ENCODE results near the gene AQP12B.

AQP12B gene

GRCh38 chr2:240648650-240649275, 33.9 kb downstream of the AQP12B start:
- Histone ChIP-seq H3K9ac (ENCODE audit: low read depth, low read length) (no peak overlapping the region), H3K27me3 (ENCODE audit: insufficient read depth, low read length, poor library complexity) (peaks cover 17% of the 10 kb centered on the region), H2AFZ (ENCODE audit: low read depth, low read length) (no peak overlapping the region), H3K27ac (ENCODE audit: low read length) (no peak overlapping the region), H3K4me1 (ENCODE audit: insufficient read depth, low read length) (no peaks in the 10 kb centered on the region), H4K20me1 (ENCODE audit: insufficient read depth, low read length) (peaks cover 9% of the 10 kb centered on the region; the same call in 1 of the 2 replicates), H3K36me3 (ENCODE audit: insufficient read depth, low read length) (no peaks in the 10 kb centered on the region), H3K4me3 (ENCODE audit: low read depth in 1 of 2, low read length in 2 of 2) (no peak overlapping the region), H3K9me3 (ENCODE audit: insufficient read depth, low read length, severe bottlenecking) (no peaks in the 10 kb centered on the region), H3K79me2 (ENCODE audit: insufficient read depth, low read length) (no peaks in the 10 kb centered on the region), H3K4me2 (ENCODE audit: insufficient read depth, low read length) (no peak overlapping the region)
- no peak for TF ChIP-seq EZH2 (IDR thresholded peaks at IDR 0.05; ENCODE audit: borderline replicate concordance, low read depth, low read length, severe bottlenecking)
- TF ChIP-seq, protein P1, sequence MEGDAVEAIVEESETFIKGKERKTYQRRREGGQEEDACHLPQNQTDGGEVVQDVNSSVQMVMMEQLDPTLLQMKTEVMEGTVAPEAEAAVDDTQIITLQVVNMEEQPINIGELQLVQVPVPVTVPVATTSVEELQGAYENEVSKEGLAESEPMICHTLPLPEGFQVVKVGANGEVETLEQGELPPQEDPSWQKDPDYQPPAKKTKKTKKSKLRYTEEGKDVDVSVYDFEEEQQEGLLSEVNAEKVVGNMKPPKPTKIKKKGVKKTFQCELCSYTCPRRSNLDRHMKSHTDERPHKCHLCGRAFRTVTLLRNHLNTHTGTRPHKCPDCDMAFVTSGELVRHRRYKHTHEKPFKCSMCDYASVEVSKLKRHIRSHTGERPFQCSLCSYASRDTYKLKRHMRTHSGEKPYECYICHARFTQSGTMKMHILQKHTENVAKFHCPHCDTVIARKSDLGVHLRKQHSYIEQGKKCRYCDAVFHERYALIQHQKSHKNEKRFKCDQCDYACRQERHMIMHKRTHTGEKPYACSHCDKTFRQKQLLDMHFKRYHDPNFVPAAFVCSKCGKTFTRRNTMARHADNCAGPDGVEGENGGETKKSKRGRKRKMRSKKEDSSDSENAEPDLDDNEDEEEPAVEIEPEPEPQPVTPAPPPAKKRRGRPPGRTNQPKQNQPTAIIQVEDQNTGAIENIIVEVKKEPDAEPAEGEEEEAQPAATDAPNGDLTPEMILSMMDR (IDR thresholded peaks at IDR 0.05; ENCODE audit: borderline replicate concordance, extremely low read depth, low read length, poor library complexity, severe bottlenecking), result no peak
- no peak for ATAC-seq (ENCODE audit: insufficient read depth, low read depth)
- DNase-seq, result no peak

DNA sequence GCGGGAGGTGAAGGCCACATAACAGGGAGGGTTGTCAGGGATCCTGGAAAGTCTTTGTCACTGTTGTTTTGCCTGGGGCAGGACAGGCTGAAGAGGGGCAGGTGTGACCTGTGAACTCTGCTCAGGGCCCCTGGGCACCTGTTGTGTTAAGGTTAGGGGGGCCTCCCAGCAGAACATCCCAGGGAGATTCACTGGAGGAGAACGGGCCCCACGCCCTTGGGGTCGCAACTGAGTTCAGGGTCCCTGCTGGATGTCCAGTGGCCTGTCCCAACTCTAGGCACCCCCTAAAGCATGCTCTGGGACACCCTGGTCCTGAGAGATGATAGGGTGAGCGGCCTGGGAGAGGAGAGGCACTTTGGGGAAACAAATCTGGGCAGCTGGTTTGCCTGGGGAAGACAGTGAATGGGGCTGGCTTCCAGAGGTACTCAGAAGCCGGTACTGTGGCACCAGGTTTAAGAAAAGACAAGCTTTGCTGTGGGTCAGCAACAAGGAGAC, 34.5 kb downstream of the AQP12B start:
- Histone ChIP-seq H3K27ac (ENCODE audit: low read length) (no peak overlapping the region), H4K20me1 (ENCODE audit: insufficient read depth, low read length) (peaks cover 9% of the 10 kb centered on the region; the same call in 1 of the 2 replicates), H3K27me3 (ENCODE audit: insufficient read depth, low read length, poor library complexity) (peaks cover 17% of the 10 kb centered on the region), H3K4me2 (ENCODE audit: insufficient read depth, low read length) (no peak overlapping the region), H2AFZ (ENCODE audit: low read depth, low read length) (no peak overlapping the region), H3K9ac (ENCODE audit: low read depth, low read length) (no peak overlapping the region), H3K4me3 (ENCODE audit: low read depth in 1 of 2, low read length in 2 of 2) (no peak overlapping the region), H3K4me1 (ENCODE audit: insufficient read depth, low read length) (no peaks in the 10 kb centered on the region), H3K36me3 (ENCODE audit: insufficient read depth, low read length) (no peaks in the 10 kb centered on the region), H3K79me2 (ENCODE audit: insufficient read depth, low read length) (no peaks in the 10 kb centered on the region), H3K9me3 (ENCODE audit: insufficient read depth, low read length, severe bottlenecking) (no peaks in the 10 kb centered on the region)
- DNase-seq (no peak), ATAC-seq (ENCODE audit: insufficient read depth, low read depth) (no peak)
- no peak for TF ChIP-seq EZH2 (IDR thresholded peaks at IDR 0.05; ENCODE audit: borderline replicate concordance, low read depth, low read length, severe bottlenecking)
- TF ChIP-seq, protein P1 (IDR thresholded peaks at IDR 0.05; ENCODE audit: borderline replicate concordance, extremely low read depth, low read length, poor library complexity, severe bottlenecking), result no peak

GRCh38 chr2:240647503-240648154, 35.1 kb downstream of the AQP12B start:
- H3K9ac ChIP-seq (ENCODE audit: low read depth, low read length), result no peak overlapping the region
- no peak for DNase-seq
- no peaks in the 10 kb centered on the region for H3K4me1 ChIP-seq (ENCODE audit: insufficient read depth, low read length)
- H3K36me3 ChIP-seq (ENCODE audit: insufficient read depth, low read length), result no peaks in the 10 kb centered on the region
- peaks cover 17% of the 10 kb centered on the region for H3K27me3 ChIP-seq (ENCODE audit: insufficient read depth, low read length, poor library complexity)
- H4K20me1 ChIP-seq (ENCODE audit: insufficient read depth, low read length), result peaks cover 9% of the 10 kb centered on the region; the same call in 1 of the 2 replicates
- ATAC-seq (ENCODE audit: insufficient read depth, low read depth), result no peak
- H3K4me3 ChIP-seq (ENCODE audit: low read depth in 1 of 2, low read length in 2 of 2), result no peak overlapping the region
- no peaks in the 10 kb centered on the region for H3K79me2 ChIP-seq (ENCODE audit: insufficient read depth, low read length)
- no peak overlapping the region for H2AFZ ChIP-seq (ENCODE audit: low read depth, low read length)
- no peaks in the 10 kb centered on the region for H3K9me3 ChIP-seq (ENCODE audit: insufficient read depth, low read length, severe bottlenecking)
- no peak overlapping the region for H3K4me2 ChIP-seq (ENCODE audit: insufficient read depth, low read length)
- no peak overlapping the region for H3K27ac ChIP-seq (ENCODE audit: low read length)
- TF ChIP-seq EZH2 (IDR thresholded peaks at IDR 0.05; ENCODE audit: borderline replicate concordance, low read depth, low read length, severe bottlenecking), result no peak
- TF ChIP-seq, protein P1 (IDR thresholded peaks at IDR 0.05; ENCODE audit: borderline replicate concordance, extremely low read depth, low read length, poor library complexity, severe bottlenecking), result no peak
